ENCODE measurements around the gene NTN1.

The NTN1 gene

GRCh38 chr17:9217151-9218056 lies 196.1 kb downstream of the NTN1 start:
- no peak for DNase-seq (ENCODE audit: low spot score)

GRCh38 chr17:9218064-9218635 lies 196.8 kb downstream of the NTN1 start:
- no peak for DNase-seq (ENCODE audit: low spot score)

GRCh38 chr17:9218911-9219310 lies 197.6 kb downstream of the NTN1 start:
- no peak for DNase-seq (ENCODE audit: low spot score)

- DNase-seq (ENCODE audit: low spot score): no peak
These were observed 198.5 kb downstream of the NTN1 start for GRCh38 chr17:9219631-9220397.

GRCh38 chr17:9220398-9221146 lies 199.3 kb downstream of the NTN1 start:
- DNase-seq (ENCODE audit: low spot score): no peak

GRCh38 chr17:9221147-9221921 lies 200.0 kb downstream of the NTN1 start:
- no peak for DNase-seq (ENCODE audit: low spot score)

- no peak for DNase-seq (ENCODE audit: low spot score)
These were observed 200.5 kb downstream of the NTN1 start for GRCh38 chr17:9221922-9222180.

GRCh38 chr17:9223531-9223930 lies 202.2 kb downstream of the NTN1 start:
- no peak for DNase-seq (ENCODE audit: low spot score)

GRCh38 chr17:9224485-9224884 lies 203.2 kb downstream of the NTN1 start:
- no peak for DNase-seq (ENCODE audit: low spot score)

- no peak for DNase-seq (ENCODE audit: low spot score)
These were observed 204.2 kb downstream of the NTN1 start for GRCh38 chr17:9225305-9226101.

GRCh38 chr17:9226130-9226793 lies 205.0 kb downstream of the NTN1 start:
- DNase-seq (ENCODE audit: low spot score): no peak

GRCh38 chr17:9226794-9227135 lies 205.5 kb downstream of the NTN1 start:
- no peak for DNase-seq (ENCODE audit: low spot score)

GRCh38 chr17:9227819-9228407 lies 206.6 kb downstream of the NTN1 start:
- no peak for DNase-seq (ENCODE audit: low spot score)

GRCh38 chr17:9228408-9229159 lies 207.3 kb downstream of the NTN1 start:
- DNase-seq (ENCODE audit: low spot score): no peak

- DNase-seq (ENCODE audit: low spot score): no peak
These were observed 208.0 kb downstream of the NTN1 start for GRCh38 chr17:9229160-9229825.

GRCh38 chr17:9229826-9230201 lies 208.5 kb downstream of the NTN1 start:
- no peak for DNase-seq (ENCODE audit: low spot score)

- no peak for DNase-seq (ENCODE audit: low spot score)
These were observed 209.0 kb downstream of the NTN1 start for GRCh38 chr17:9230346-9230745.

GRCh38 chr17:9230861-9231260 lies 209.6 kb downstream of the NTN1 start:
- DNase-seq (ENCODE audit: low spot score): no peak
